Activated naive CD4-positive, alpha-beta T cell treated with anti-CD3 and anti-CD28 coated beads, Interleukin-2, amount 10 ng/mL, durations not matched to agents 7 days and 5 days (primary cell): ENCODE measurements around the gene NT5DC1.
A peak's percentile ranks its signal among the peaks of the same experiment; 100 is the strongest.

Source experiments
- CTCF ChIA-PET: fragments of 350-600 bp; sonication (Branson Sonifier 250); formaldehyde crosslinking; loops from one replicate; lab custom pipeline; 2021; ENCODE audit warnings: antibody characterized with exemption; lab: Charles Lee
- DNase-seq: peaks from one replicate; pipeline ENCODE4 v3.0.0-alpha.2; 2020
- H3K27ac Mint-ChIP-seq: one replicate; pipeline ENCODE4 v1.8.0; 2021; ENCODE audit warnings: mild to moderate bottlenecking, moderate library complexity, mixed read lengths
- H3K27me3 Mint-ChIP-seq: one replicate; pipeline ENCODE4 v1.8.0; 2021; ENCODE audit warnings: mild to moderate bottlenecking, mixed read lengths
- H3K36me3 Mint-ChIP-seq: one replicate; pipeline ENCODE4 v1.8.0; 2021; ENCODE audit warnings: mixed read lengths
- H3K4me1 Mint-ChIP-seq: one replicate; pipeline ENCODE4 v1.8.0; 2021; ENCODE audit warnings: mixed read lengths
- H3K4me3 Mint-ChIP-seq: one replicate; pipeline ENCODE4 v1.8.0; 2021; ENCODE audit warnings: mild to moderate bottlenecking, moderate library complexity, mixed read lengths
- H3K9me3 Mint-ChIP-seq: one replicate; pipeline ENCODE4 v1.8.0; 2021; ENCODE audit warnings: mixed read lengths

The NT5DC1 gene

DNA sequence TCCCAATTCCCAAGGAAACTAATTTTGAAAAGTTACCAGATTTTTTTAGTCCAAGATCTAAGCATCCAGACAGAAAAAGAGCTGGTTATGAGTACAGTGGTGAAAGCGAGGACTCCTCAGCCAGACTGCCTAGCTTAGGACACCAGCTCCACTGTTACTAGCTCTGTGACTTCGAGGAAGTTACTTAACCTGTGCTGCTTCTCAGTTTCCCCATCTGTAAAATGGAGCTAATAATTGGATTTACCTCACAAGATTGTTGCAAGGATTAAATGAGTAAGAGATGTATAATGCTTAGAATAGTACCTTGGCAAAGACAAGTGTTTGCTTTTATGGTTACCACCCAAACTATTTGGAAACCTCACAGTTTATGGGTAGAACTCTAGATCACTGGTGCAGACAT, 1.1 kb downstream of the NT5DC1 start:
- CTCF ChIA-PET, result interaction anchor here (1.2 to 4.0 kb wide), 4 partner anchors 9 to 115 kb away, joined by 4 to 29 read pairs (median 5); no protein-coding TSS in a partner anchor

DNA sequence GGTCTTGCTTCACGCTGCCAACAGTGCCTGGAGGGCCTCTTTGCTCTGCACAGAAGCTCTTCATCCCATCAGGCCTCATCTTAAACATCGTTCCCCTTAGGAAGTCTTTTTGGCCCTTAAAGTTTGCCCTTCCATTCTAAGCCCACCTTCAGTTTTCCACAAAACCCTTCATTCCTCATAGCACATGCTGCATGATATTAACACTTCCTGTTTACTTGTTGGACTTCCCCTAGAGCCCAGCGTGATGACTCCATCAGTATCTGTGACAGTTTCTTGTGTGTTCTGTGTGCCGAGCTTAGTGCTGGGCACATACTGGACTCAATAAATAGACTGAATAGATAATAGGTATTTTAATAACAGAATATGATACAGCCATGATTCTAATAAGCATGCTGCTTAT, 2.2 kb downstream of the NT5DC1 start:
- no peak overlapping the region for H3K4me3 Mint-ChIP-seq
- H3K27ac Mint-ChIP-seq, result no peak overlapping the region

More for the DNA sequence above, 1.1 kb downstream of the NT5DC1 start:
- peaks cover under 1% of the 10 kb centered on the region for H3K9me3 Mint-ChIP-seq
- no peak for DNase-seq
- H3K4me1 Mint-ChIP-seq, result peaks cover 53% of the 10 kb centered on the region
- no peaks in the 10 kb centered on the region for H3K27me3 Mint-ChIP-seq
- peak overlapping the region; percentile 88 for H3K4me3 Mint-ChIP-seq
- H3K27ac Mint-ChIP-seq, result peak overlapping the region; percentile 89
- H3K36me3 Mint-ChIP-seq, result peaks cover 4% of the 10 kb centered on the region

DNA sequence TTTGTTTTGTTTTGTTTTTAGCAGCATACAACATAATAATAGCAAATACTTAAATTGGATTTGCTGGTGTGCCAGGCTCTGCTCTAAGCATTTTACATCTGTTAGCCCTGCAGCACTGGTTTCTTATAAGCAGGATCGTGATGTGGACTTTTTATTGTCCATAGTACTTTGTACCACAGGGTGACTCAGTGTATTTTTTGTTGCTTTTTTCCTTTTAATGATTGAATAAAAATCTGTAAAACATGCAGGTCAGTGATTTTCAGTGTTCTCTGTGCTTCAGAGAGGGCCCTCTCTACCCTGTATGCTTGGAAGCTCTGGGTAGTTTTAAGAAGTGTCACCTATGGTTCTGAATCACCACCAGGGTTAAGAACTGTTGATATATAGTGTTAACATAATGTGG, 4.0 kb downstream of the NT5DC1 start:
- no peak overlapping the region for H3K27ac Mint-ChIP-seq
- H3K4me3 Mint-ChIP-seq, result no peak overlapping the region
- no peak for DNase-seq
- peaks cover 11% of the 10 kb centered on the region for H3K36me3 Mint-ChIP-seq
- H3K27me3 Mint-ChIP-seq, result no peaks in the 10 kb centered on the region
- CTCF ChIA-PET, result no interaction called here
- H3K9me3 Mint-ChIP-seq, result no peaks in the 10 kb centered on the region
- H3K4me1 Mint-ChIP-seq, result peaks cover 45% of the 10 kb centered on the region

More for the DNA sequence above, 2.2 kb downstream of the NT5DC1 start:
- Mint-ChIP-seq H3K9me3 (no peaks in the 10 kb centered on the region), H3K4me1 (peaks cover 53% of the 10 kb centered on the region), H3K36me3 (peaks cover 4% of the 10 kb centered on the region), H3K27me3 (no peaks in the 10 kb centered on the region)
- no peak for DNase-seq
- CTCF ChIA-PET, result interaction anchor here (1.5 to 4.0 kb wide), 3 partner anchors 9 to 114 kb away, joined by 4 to 29 read pairs (median 6); no protein-coding TSS in a partner anchor

DNA sequence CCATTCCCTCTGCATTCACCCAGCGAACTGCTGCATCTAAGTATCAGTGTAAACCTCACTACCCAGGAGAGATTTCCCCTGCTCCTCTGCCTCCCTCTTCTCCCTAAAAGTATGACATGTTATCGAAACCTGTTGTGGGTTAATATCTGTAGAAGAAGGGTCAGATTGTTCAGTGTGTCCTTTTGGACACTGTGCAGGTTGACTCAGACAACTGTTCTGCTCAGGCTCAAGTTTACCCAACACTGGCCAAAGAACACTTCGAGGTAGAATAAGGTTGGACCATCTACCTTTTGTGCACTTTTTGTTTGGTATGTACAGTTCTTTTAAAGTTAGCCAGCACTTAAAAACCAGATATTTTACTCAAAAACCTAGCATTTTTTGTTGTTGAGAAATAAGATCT, 4.6 kb downstream of the NT5DC1 start:
- no peaks in the 10 kb centered on the region for H3K27me3 Mint-ChIP-seq
- H3K27ac Mint-ChIP-seq, result no peak overlapping the region
- peaks cover 42% of the 10 kb centered on the region for H3K4me1 Mint-ChIP-seq
- no peak overlapping the region for H3K4me3 Mint-ChIP-seq
- H3K9me3 Mint-ChIP-seq, result no peaks in the 10 kb centered on the region
- no peak for DNase-seq
- CTCF ChIA-PET, result interaction anchor here (1.1 kb wide), 2 partner anchors 9 to 17 kb away, joined by 3 read pairs; no protein-coding TSS in a partner anchor
- H3K36me3 Mint-ChIP-seq, result peaks cover 13% of the 10 kb centered on the region

DNA sequence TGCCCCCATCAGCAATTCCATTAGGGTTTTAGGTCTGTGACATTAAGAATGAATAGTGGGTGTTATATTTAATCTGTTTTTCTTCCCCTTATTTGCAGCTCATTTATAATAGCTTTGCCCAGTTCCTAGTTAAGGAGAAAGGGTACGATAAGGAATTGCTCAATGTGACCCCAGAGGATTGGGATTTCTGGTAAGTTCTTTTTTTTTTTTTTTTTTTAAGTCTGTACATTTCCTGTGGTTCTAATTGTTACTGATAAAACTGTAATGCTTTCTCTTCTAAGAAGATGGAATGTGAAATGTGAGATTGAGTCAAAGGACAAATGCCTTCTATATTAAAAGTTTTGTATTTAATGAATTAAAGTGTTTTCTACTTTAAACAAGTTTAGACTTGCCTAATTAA, 5.5 kb downstream of the NT5DC1 start:
- H3K4me3 Mint-ChIP-seq, result no peak overlapping the region
- H3K9me3 Mint-ChIP-seq, result no peaks in the 10 kb centered on the region
- CTCF ChIA-PET, result interaction anchor here (1.1 kb wide), 2 partner anchors 8 to 16 kb away, joined by 3 read pairs; no protein-coding TSS in a partner anchor
- peaks cover 19% of the 10 kb centered on the region for H3K36me3 Mint-ChIP-seq
- no peak overlapping the region for H3K27ac Mint-ChIP-seq
- no peaks in the 10 kb centered on the region for H3K27me3 Mint-ChIP-seq
- no peak for DNase-seq
- H3K4me1 Mint-ChIP-seq, result peaks cover 40% of the 10 kb centered on the region

DNA sequence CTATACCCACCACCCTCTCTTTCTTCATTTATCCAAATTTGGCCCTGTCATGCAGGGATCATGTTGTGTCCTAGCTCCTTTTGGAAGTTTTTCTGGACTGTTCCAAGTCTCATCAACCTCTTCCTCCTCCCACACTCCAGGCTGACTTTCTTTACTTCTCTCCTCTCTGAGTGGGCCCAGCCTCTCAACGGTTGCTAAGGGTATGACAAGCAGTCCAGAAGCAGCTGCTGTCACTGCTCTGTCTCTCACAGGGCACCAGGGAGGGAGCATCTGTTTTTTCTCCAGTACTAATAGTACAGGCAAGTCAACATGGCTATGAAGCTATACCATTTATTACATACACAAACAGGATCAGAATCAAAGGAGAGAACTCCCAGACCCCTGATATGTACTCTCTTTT, 8.2 kb downstream of the NT5DC1 start:
- peaks cover 15% of the 10 kb centered on the region for H3K4me1 Mint-ChIP-seq
- no peaks in the 10 kb centered on the region for H3K27me3 Mint-ChIP-seq
- peaks cover 29% of the 10 kb centered on the region for H3K36me3 Mint-ChIP-seq
- no peak for DNase-seq
- no peaks in the 10 kb centered on the region for H3K9me3 Mint-ChIP-seq
- no peak overlapping the region for H3K27ac Mint-ChIP-seq
- CTCF ChIA-PET, result no interaction called here
- no peak overlapping the region for H3K4me3 Mint-ChIP-seq

DNA sequence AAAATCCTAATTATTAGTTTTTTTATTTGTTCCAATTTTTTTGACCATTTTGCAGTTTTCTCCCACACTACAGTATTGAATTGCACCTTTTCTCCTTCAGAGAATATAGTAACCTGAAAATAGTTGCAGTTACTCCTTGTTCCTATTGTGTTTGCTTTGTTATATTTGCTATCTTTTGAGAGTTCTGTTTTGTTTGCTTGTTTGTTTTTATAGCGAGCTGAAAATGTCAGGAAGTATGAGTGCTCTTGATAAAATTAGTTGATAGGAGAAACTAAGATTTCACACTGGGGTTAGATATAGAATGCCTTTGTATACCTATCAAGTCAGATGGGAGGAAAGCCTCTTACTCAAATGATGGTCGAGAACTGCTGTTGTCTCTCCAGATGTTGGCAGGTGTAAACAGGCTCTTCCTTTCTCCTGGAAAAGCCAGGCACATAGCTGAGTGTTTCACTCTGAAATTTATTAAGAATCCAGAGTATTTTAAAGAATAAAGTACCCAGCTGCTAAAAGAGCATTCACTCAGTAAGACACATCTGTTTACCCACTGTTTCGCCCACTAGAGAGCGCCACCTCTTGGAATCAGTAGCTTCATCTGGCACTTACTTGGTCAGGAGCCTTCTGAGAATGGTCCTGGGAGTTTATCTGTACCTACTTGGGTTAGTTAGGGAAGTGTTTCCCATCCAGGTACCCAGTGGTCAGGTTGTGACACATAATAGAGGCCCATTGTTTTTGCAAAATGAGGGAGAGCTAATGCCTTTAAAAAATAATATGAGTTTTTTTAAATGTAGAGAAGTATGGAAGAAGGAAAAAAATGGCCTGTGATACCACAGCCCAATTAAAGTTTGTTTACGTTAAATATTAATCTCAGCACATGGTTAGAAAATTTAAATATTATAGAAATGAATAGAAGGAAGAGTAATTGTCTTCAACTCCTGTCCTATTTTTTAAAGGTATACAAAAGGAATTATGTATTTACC, 11.2 kb downstream of the NT5DC1 start:
- CTCF ChIA-PET, result interaction anchor here (0.8 to 2.3 kb wide), 12 partner anchors 8 to 451 kb away, joined by 3 to 29 read pairs (median 3); partner anchors contain the start of genes COL10A1 and NT5DC1
- no peak overlapping the region for H3K27ac Mint-ChIP-seq
- no peak overlapping the region for H3K4me3 Mint-ChIP-seq
- no peaks in the 10 kb centered on the region for H3K4me1 Mint-ChIP-seq
- no peaks in the 10 kb centered on the region for H3K27me3 Mint-ChIP-seq
- H3K36me3 Mint-ChIP-seq, result peaks cover 43% of the 10 kb centered on the region
- no peaks in the 10 kb centered on the region for H3K9me3 Mint-ChIP-seq
- peak; percentile 56 for DNase-seq

DNA sequence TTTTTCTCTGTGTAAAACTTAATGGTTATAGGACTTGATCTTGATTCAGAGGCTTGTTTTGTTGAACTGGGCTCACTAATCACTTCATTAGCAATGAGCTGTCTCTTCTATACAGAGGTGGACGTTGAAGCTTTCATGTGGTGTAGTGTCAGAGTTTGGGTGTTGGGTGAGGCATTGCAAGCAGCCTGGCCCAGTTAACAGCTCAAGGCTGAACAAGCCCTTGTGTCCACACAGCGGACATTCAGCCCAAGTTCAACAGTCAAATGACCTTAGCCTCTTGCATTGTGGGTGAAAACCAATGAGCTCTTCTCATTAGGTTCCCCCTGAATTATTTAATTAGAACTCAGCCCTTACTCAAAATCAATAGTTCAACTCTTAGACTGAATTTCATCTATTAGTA, 12.7 kb downstream of the NT5DC1 start:
- H3K27me3 Mint-ChIP-seq, result no peaks in the 10 kb centered on the region
- DNase-seq, result no peak
- no peaks in the 10 kb centered on the region for H3K4me1 Mint-ChIP-seq
- H3K36me3 Mint-ChIP-seq, result peaks cover 44% of the 10 kb centered on the region
- no peaks in the 10 kb centered on the region for H3K9me3 Mint-ChIP-seq
- CTCF ChIA-PET, result interaction anchor here (1.1 kb wide), 1 partner anchor 8 kb away, joined by 3 read pairs; no protein-coding TSS in a partner anchor
- H3K27ac Mint-ChIP-seq, result no peak overlapping the region
- H3K4me3 Mint-ChIP-seq, result no peak overlapping the region

DNA sequence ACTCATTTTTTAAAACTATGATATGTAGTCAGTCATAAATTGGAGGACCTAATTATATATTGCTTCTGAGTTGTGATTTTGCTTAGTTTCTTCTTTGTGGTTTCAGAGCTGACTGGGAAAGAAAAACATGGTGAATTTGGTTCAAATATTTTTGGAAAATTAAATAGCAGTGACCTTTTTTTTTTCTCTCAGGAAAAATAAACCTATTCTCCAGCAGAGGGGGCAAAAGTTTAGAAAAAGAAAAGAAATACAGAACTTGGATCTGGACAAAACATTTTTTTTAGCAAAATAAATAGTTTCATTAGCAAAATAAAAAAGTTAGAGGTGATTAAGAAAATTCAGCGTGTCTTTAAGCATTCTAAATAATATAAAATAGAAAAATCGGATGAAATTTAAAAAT, 15.1 kb downstream of the NT5DC1 start:
- H3K9me3 Mint-ChIP-seq, result no peaks in the 10 kb centered on the region
- no peak overlapping the region for H3K4me3 Mint-ChIP-seq
- no peak for DNase-seq
- H3K27ac Mint-ChIP-seq, result peak overlapping the region; percentile 37
- H3K36me3 Mint-ChIP-seq, result peaks cover 36% of the 10 kb centered on the region
- no peaks in the 10 kb centered on the region for H3K4me1 Mint-ChIP-seq
- no peaks in the 10 kb centered on the region for H3K27me3 Mint-ChIP-seq
- CTCF ChIA-PET, result interaction anchor here (0.6 kb wide), 1 partner anchor 19 kb away, joined by 3 read pairs; no protein-coding TSS in a partner anchor

DNA sequence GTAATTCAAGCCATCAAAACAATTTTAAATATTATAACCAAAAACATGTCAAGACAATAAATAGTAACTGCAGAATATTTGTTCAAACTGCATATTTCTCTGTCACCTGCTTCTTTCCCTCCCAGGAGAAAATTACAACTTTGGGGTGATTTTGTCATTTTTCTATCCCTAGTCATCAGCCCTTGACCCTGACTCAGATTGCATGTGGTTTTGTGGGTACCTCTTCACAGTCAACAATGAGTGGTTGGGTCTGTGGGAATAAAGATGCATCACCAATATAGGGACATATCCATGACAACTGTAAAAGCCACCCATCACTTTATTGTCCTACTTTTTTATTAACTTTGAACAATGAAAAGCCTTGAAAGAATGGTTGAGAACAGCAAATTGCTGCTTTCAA, 18.0 kb downstream of the NT5DC1 start:
- no peaks in the 10 kb centered on the region for H3K27me3 Mint-ChIP-seq
- no peak overlapping the region for H3K4me3 Mint-ChIP-seq
- no peaks in the 10 kb centered on the region for H3K9me3 Mint-ChIP-seq
- no peak overlapping the region for H3K27ac Mint-ChIP-seq
- no peak for DNase-seq
- CTCF ChIA-PET, result no interaction called here
- no peaks in the 10 kb centered on the region for H3K4me1 Mint-ChIP-seq
- H3K36me3 Mint-ChIP-seq, result peaks cover 25% of the 10 kb centered on the region

DNA sequence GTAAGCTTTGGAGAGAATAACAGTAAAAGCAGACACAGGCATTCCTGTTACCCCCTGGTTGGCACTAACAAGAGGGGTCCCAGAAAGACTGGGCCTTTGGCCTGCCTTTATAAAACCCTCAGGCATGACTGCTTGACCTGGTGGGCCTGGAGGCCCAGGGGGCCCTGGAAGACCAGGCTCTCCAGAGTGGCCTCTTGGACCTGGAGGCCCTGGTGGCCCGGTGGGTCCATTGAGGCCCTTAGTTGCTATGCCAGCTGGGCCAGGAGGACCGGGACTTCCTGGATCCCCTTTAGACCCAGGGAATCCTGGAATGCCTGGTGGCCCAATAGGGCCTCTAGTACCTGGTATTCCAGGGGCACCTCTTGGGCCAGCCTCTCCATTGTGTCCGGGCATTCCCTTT, 19.8 kb downstream of the NT5DC1 start:
- Mint-ChIP-seq H3K36me3 (peaks cover 15% of the 10 kb centered on the region), H3K9me3 (no peaks in the 10 kb centered on the region), H3K4me3 (no peak overlapping the region), H3K27me3 (no peaks in the 10 kb centered on the region), H3K4me1 (no peaks in the 10 kb centered on the region), H3K27ac (no peak overlapping the region)
- CTCF ChIA-PET, result interaction anchor here (0.9 to 1.3 kb wide), 3 partner anchors 8 to 23 kb away, joined by 3 to 4 read pairs (median 4); no protein-coding TSS in a partner anchor
- no peak for DNase-seq

DNA sequence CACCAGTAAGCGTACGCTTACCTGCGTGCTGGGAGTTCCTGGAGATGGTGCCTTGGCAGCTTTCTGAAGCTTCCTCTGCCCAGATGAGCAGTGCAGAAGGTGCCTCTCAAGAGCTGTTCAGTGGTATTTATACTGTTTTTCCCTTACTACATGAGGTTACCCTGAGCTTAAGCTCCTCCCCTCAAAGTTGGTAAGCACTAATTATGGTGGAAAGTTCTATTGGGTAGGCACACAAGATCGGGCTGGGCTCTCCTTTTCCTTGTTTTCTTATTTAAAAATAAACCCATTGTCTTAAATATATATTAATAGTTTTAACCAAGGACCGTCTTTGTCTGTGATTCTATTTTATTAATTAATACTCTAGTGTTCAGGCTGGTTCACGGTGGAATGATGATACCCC, 25.4 kb downstream of the NT5DC1 start, which contains the start of gene COL10A1:
TSS of gene COL10A1 (minus strand) at position 101 of the 400 bp plus-strand sequence. CDS start 640 bp downstream, outside the sequence.
- no peaks in the 10 kb centered on the region for H3K27me3 Mint-ChIP-seq
- DNase-seq, result no peak
- H3K4me3 Mint-ChIP-seq, result no peak within 1 kb of the TSS
- peaks cover 7% of the 10 kb centered on the region for H3K4me1 Mint-ChIP-seq
- no peaks in the 10 kb centered on the region for H3K9me3 Mint-ChIP-seq
- H3K36me3 Mint-ChIP-seq, result peaks cover 7% of the 10 kb centered on the region
- no peak within 1 kb of the TSS for H3K27ac Mint-ChIP-seq
- CTCF ChIA-PET, result interaction anchor here (5.6 kb wide), 1 partner anchor 15 kb away, joined by 18 read pairs; no protein-coding TSS in a partner anchor

DNA sequence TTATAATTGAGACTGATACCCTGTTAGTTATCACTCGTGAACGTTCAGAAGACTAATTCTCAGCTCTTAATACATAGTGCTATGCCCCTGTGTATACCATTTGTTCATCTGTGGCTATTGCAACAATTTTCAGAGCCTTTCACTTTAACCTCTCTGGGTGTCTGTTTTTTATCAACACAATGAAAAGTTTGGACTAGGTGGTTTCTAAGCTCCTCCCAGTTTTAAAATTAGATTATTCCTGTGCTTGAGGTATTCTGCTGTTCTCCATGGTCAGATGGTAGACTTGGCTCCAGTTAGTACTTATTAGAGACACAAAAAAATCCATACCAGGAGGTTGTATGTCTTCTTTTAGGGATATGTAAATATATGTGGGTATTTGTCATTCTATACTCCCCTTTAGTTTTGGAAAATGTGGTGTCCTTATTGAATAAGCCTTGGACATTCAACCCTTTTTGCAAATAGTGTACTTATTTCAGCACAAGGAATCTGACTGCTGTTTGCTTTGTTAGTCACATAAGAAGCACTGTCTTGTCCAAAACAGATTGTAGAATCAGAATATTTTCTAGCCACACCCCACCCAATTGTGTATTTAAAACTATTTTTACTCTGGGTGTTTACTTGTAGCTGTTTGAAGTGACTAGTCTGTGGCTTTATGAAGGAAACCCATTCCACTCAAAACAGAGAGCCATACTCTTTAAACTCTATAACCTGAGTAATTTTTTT, 27.3 kb downstream of the NT5DC1 start:
- Mint-ChIP-seq H3K9me3 (no peaks in the 10 kb centered on the region), H3K27me3 (no peaks in the 10 kb centered on the region), H3K36me3 (peaks cover 2% of the 10 kb centered on the region), H3K4me3 (no peak overlapping the region), H3K27ac (no peak overlapping the region), H3K4me1 (peaks cover 7% of the 10 kb centered on the region)
- CTCF ChIA-PET, result interaction anchor here (1.4 kb wide), 1 partner anchor 16 kb away, joined by 3 read pairs; no protein-coding TSS in a partner anchor
- DNase-seq, result no peak

DNA sequence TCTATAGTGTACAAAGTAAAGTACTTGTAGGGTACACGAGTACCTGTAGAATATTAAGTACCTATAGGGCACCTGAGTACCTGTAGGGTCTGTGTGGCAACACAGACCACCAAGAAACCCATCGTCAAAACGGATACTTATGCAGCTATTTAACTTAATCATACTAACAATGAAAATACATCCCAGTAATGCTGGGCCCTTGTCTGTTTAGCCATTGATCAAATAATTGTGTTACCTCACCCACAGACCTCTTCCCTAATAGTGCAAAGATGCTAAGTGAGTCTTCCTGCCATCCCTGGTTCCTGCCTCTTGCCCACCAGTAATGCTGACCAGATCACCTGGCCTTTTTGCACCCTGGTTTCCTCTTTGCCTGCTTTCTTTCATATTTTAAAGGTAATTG, 32.8 kb downstream of the NT5DC1 start:
- Mint-ChIP-seq H3K4me1 (peaks cover 12% of the 10 kb centered on the region), H3K4me3 (no peak overlapping the region), H3K9me3 (no peaks in the 10 kb centered on the region), H3K27ac (no peak overlapping the region), H3K27me3 (no peaks in the 10 kb centered on the region), H3K36me3 (peaks cover 11% of the 10 kb centered on the region)
- CTCF ChIA-PET, result no interaction called here
- DNase-seq, result no peak
